AG20443 (cell line): ENCODE measurements around the gene PDE1A.

Source experiments
- DNase-seq: peaks from one replicate; pipeline ENCODE4 v3.0.0; 2012; ENCODE audit warnings: low spot score, mixed read lengths

The PDE1A gene

GRCh38 chr2:182267971-182268370, 158.9 kb downstream of the PDE1A start:
- DNase-seq, result no peak

GRCh38 chr2:182266909-182267308, 159.9 kb downstream of the PDE1A start:
- no peak for DNase-seq

GRCh38 chr2:182265718-182266117, 161.1 kb downstream of the PDE1A start:
- DNase-seq, result no peak

- DNase-seq, result no peak
Measured at GRCh38 chr2:182261860-182262387, 164.9 kb downstream of the PDE1A start.

- DNase-seq, result no peak
Measured at GRCh38 chr2:182259629-182260150, 167.1 kb downstream of the PDE1A start.

GRCh38 chr2:182252534-182252933, 174.3 kb downstream of the PDE1A start:
- no peak for DNase-seq

- DNase-seq, result no peak
Measured at GRCh38 chr2:182248898-182249297, 177.9 kb downstream of the PDE1A start.

- no peak for DNase-seq
Measured at GRCh38 chr2:182248362-182248761, 178.5 kb downstream of the PDE1A start.

GRCh38 chr2:182247831-182248230, 179.0 kb downstream of the PDE1A start:
- DNase-seq, result no peak

- DNase-seq, result no peak
Measured at GRCh38 chr2:182245963-182246362, 180.9 kb downstream of the PDE1A start.

GRCh38 chr2:182242609-182243008, 184.2 kb downstream of the PDE1A start:
- no peak for DNase-seq

GRCh38 chr2:182241936-182242335, 184.9 kb downstream of the PDE1A start:
- DNase-seq, result no peak

GRCh38 chr2:182240862-182241371, 185.9 kb downstream of the PDE1A start:
- peak; percentile 17 for DNase-seq

- DNase-seq, result no peak
Measured at GRCh38 chr2:182230561-182230960, 196.3 kb downstream of the PDE1A start.

GRCh38 chr2:182229297-182229696, 197.5 kb downstream of the PDE1A start:
- peak; percentile 7 for DNase-seq

GRCh38 chr2:182228741-182229140, 198.1 kb downstream of the PDE1A start:
- DNase-seq, result peak; percentile 34

GRCh38 chr2:182228073-182228473, 198.8 kb downstream of the PDE1A start:
- no peak for DNase-seq

- no peak for DNase-seq
Measured at GRCh38 chr2:182226807-182227206, 200.0 kb downstream of the PDE1A start.

- no peak for DNase-seq
Measured at GRCh38 chr2:182224669-182225068, 202.2 kb downstream of the PDE1A start.

- no peak for DNase-seq
Measured at GRCh38 chr2:182220998-182221397, 205.8 kb downstream of the PDE1A start.

GRCh38 chr2:182220335-182220734, 206.5 kb downstream of the PDE1A start:
- DNase-seq, result no peak

GRCh38 chr2:182210669-182211068, 216.2 kb downstream of the PDE1A start:
- DNase-seq, result no peak

GRCh38 chr2:182208421-182208820, 218.4 kb downstream of the PDE1A start:
- no peak for DNase-seq

GRCh38 chr2:182207049-182207746, 219.6 kb downstream of the PDE1A start:
- DNase-seq, result no peak
